GM21737 (cell line): ENCODE data around the gene RNASE4.
"Not testable (repeated sequence)": the region's sequence is repeated elsewhere in the genome, so short reads cannot be mapped to it uniquely, and the experiment has no call there.

ENCODE experiments used
- ATAC-seq: cut with Tn5 transposase; IDR thresholded peaks from one replicate; pipeline ENCODE4 v1.9.1; 2021; ENCODE audit warnings: mild to moderate bottlenecking, moderate library complexity; ENCODE audit not compliant: unreplicated experiment

RNASE4 gene

DNA sequence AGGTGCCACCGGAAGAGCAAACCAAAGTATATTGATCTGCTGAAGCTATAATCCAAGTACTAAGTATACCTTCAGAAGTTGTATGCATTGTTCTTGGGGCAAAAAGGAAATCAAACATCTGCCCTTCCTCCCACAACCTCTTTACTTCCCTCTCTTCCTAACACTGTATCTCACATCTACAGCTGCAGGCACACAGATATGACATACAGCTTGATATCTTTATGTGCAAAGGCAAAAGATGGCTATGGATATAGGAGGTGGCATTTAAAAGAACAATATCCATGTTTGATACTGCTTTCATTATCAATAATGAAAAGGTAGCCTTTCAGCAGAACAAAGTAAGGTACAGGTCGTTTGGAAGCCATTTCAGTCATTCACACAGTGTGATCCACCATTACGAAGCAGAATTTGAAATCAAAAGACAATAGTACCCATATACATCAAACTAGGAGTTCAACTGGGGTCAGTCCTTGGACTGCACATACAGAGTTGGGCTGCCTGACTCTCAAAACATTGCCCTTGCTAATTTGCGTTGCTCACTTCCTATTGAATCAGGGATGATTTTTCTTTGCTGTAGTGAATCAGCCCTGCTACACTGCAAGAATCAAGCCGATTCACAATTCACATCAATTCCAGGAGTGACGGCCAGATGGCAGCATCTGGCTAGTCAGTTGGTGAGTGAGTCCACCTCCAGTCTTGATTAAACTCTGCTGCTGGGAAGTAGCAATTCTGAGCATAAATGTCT, 13.1 kb downstream of the RNASE4 start:
- ATAC-seq: no peak

DNA sequence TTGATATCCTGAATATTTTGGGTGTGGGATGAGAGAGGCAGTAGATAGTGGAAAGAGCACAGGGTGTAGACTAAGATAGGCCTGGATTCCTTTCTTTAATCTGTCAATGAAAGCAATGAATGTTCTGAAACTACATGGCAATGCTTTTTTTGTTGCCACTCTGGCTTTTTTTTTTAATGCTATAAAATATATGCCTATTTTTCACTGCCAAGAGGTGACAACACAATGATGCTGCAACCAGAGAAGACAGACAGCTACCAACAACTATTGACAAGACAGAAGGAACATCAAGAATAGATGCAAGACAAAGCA, 13.6 kb downstream of the RNASE4 start:
- ATAC-seq: no peak

DNA sequence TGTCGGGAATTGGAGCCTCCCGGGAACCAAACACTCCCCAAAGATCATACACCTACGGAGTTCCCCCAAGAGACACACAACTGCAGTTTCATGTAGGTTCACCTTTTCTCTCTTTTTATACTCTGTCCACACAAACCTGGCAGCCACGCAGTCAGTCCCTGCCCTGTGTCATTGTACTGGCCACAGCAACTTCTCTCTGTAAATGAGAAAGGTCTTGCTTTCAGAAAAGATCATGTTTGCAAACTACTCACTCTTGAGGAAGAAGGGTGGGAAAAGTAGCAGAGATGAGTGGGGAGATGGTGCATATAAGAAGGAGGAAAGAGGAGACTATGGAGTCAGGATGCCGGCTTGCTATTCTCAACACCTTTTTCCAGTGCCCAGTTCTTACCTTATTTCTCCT, 14.6 kb downstream of the RNASE4 start:
- ATAC-seq: no peak

DNA sequence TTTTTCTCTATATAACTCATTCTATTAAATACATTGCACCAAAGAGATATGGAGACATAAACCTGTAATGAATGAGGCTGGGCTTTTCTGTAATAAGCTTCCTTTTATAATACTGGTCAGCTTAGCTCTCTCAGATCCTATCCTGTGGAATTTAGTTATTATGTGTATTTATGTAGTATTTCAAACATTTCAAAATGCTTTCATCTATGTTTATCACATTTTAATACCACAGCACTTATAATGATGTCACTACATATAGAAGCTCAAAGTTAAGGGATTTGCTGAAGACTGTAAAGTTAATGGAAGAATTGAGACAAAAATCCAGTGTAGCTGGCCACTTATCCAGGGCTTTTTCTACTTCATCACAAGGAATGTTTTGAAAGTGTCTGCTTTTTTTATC, 15.6 kb downstream of the RNASE4 start:
- no peak for ATAC-seq

DNA sequence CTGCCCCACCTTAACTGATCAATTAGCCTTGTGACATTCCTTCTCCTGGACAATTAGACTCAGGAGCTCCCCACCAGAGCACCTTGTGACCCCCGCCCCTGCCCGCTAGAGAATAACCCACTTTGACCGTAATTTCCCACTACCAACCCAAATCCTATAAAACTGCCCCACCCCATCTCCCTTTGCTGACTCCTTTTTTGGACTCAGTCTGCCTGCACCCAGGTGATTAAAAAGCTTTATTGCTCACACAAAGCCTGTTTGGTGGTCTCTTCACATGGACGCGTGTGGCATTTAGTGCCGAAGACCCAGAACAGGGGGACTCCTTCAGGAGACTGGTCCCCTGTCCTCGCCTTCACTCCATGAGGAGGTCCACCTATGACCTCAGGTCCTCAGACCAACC, 16.6 kb downstream of the RNASE4 start:
- not testable (repeated sequence) for ATAC-seq

DNA sequence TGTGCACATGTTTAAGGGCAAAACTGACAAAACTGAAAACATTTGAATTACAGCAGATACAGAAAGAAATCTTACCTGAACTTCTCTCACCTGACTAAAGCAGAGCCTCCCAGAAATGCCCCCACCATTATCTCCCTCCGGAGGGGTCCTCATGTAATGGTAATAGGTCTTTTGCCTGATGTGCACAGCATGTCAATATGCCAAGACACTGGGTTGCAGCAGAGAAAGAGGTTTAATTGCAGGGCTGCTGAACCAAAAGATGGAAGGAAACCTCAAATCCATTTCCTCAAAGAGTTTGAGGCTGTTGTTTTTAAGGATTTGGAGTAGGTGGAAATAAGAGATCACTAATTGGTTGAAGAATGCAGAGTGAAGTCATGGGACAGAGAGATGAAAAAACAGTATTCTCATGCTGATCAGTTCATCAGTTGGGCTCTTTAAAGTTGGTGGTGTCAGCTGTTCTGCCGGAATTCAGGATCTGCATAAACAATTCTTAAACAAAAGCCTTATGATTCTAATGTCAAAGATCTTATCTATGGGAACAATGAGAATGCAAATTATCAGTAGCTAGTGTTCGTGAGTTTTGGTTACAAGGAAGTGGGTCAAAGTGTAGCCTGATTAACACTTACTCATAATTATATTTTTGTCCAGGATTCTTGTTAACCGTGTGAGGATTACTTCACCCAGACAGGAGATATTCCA, 22.4 kb downstream of the RNASE4 start:
- no peak for ATAC-seq

DNA sequence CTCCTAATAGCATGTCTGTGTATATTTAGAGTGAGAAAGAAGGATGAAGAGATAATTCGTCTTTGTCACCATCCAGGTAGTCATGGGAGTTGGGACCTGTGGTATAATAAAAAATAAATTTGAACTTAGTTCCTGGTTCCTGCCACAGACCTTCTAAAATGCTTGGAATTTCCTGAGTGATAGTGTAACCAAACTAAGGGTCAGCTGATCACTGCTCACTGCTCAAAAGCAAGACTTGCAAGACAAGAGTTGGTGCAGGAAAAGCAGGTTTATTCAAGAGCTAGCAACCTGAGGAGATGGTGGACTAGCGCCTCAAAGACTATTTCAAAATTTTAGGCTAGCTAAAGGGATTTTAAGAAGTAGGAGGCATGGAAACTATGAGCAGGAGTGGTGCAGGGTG, 23.3 kb downstream of the RNASE4 start:
- no peak for ATAC-seq

DNA sequence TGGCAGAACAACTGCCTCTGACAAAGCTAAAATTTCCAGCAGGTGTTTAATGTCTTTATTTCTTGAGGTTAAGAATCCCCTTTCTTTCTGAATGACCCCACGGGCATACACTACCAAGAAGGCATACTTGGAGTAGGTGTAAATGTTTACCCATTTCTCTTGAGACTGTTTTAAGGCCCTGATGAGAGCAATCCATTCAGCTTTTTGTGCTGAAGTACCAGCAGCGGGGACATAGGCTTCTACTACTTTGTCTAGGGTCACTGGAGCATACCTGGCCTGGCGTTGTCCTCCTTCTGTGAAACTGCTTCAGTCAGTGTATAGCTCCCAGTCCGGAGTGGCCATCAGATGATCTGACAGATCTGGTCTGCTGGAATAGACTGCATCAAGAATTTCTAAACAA, 26.9 kb downstream of the RNASE4 start:
- ATAC-seq: no peak

DNA sequence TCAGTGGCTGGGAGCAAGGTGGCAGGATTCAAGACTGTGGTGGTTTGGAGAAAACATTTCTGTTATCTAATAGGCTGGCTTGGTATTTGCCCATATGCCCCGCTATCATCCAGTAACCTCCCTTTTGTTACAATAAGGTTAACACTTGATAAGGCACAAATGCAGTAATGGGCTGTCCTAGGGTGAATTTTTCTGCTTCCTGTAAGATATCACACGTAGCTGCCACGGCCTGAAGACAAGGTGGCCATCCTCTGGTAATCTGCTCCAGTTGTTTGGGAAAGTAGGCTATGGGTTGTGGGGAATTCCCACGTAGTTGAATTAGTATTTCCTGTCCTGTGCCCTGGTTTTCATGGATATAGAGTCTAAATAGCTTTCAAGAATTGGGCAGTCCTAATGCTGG, 27.3 kb downstream of the RNASE4 start:
- ATAC-seq: no peak

DNA sequence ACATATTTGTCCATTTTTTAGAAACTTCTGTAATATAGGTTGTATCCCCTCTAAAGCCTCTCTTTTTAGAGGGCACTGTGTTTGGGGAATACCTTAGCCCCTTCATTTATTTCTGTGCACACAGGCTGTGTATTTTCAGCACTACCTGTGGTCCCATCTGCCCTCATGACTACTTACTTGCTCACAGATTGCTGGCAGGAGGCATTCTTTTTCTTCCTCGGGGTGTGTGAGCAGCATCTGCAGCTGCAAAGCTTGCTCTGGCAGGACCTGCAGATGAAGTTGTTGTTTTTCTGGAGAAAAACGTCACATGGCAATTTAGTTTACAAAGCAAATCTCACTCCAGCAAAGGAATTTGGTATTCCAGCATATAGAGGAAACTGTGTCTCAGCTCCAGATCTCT, 28.5 kb downstream of the RNASE4 start:
- ATAC-seq: no peak

DNA sequence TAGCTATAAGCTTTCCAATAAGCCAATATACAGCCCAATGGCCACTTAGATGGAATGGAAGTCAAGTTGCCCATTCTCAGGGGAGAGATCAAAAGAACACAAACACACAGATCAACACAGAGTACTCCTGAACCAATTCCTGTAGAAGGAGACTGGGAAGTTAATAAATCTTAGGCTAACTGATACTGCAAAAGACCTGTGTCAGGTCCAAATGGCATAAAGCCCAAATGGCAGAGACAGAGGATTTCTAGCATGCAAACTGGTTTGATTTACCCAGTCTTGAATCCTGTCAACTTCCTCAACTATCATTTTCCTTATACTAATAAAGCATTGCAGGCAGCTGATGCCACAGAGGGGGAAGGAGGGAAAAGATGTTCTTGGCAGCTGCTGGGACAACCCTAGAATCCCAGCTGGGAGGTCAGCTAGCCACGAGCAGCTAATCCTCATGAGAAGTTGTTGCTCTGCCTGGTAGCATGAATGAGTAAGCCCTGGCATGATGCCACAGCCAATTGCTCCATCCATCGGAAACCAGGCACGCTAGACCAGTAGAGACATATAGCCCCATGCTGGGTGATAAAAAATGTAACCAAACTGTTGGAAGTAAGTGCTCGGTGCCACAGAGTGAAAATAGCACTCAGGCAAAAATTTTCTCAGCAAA, 30.4 kb downstream of the RNASE4 start:
- no peak for ATAC-seq

DNA sequence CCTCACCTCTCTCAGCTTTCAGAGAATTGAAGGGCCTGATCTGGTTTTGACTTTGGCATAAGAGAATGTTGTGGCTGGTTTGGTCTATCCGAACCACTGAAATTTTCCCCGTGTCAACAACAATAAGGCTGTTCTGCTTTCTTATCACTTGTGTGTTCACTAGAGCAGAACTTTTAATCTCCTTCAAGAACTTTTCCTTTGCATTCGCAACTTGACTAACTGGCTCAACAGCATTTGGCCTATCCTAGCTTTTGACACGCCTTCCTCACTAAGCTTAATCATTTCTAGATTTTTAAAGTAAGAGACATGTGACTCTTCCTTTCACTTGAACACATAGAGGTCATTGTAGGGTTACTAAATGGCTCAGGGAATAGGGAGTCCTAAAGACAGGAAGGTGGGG, 35.4 kb downstream of the RNASE4 start:
- no peak for ATAC-seq

DNA sequence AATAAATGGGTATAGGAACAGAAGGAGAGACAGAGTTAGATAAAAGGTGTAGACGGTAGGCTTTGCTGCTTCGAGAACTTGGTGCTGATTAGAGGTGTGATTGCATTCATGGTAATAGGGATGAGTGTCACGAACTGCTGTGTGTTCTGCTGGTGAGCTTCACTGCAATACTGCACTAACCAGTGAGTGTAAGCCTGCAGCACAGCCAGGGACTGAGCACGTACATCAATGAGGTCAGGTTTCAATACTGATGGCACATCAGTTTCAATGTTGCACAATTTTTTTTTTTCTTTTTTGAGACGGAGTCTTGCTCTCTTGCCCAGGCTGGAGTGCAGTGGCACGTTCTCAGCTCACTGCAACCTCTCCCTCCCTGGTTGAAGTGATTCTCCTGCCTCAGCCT, 36.4 kb downstream of the RNASE4 start:
- no peak for ATAC-seq

DNA sequence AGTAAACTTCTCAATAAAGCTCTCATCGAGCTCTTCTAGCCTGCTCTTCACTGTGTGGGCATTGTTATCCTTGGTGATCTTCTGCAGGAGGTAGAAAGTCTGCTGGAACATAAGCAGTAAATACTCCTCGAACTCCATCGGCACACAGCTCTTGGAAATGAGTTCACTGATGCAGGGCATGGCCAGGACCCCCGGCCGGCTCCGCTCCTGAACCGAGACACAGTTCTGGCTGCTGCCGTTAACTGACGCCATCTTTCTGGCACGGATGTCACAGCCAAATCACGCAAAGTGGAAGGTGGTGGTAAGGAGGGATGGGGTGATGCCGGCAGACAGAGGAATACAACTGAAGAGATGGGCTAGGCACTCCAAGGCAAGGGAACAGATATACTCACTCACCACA, 37.7 kb downstream of the RNASE4 start:
- no peak for ATAC-seq

DNA sequence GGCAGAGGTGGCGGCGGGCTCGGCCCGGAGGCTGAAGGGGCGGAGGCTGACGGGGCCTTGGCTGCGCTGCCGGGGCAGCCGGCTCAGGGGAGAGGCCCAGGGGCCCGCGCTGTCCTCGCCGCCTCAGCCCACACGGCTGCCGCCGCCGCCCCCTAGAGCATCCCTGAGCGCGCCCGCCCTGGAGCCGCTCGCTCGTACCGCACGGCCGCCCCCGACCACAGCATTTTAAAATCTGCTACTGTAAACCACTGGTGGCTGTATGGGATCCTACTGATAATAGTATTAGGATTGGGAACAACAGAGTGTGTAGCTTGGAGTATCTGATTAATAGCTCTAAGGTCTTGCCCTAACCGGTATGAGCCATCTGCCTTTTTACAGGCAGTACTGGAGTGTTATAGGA, 39.1 kb downstream of the RNASE4 start:
- ATAC-seq: no peak

DNA sequence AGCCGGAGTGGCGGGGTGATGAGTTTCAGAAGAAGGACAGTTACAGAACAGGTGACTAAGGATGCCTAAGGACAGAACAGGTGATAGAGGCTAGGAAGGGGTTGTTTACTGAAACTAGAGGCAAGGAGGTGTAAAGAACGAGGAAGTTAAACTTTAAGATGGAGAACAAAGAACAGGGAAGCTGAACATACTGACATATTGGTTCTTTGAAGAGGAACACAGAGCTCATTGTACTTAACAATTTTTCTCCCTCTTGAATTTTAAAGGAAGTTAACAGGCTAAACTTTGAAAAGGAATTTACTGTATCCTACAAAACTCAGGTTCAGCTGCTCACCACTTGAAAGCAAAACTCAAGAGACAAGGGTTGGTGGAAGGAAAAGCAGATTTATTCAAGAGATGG, 41.8 kb downstream of the RNASE4 start:
- not testable (repeated sequence) for ATAC-seq

DNA sequence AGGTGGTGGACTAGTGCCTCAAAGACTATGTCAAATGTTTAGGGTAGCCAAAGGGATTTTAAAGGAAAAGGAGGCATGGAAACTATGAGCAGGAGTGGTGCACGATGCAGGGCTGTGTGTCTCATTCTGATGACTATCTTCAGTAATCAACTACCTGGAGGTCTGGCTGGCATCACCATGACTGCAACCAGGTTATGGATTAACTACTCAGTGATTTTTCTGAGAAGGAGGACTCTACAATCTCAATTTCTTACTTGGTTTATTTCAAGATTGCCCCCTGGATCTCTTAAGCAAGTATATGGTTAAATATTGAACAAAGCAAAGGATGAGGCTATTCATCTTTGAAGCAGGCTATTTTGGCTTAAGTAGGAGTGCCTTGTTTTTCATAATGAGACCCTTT, 42.2 kb downstream of the RNASE4 start:
- no peak for ATAC-seq

DNA sequence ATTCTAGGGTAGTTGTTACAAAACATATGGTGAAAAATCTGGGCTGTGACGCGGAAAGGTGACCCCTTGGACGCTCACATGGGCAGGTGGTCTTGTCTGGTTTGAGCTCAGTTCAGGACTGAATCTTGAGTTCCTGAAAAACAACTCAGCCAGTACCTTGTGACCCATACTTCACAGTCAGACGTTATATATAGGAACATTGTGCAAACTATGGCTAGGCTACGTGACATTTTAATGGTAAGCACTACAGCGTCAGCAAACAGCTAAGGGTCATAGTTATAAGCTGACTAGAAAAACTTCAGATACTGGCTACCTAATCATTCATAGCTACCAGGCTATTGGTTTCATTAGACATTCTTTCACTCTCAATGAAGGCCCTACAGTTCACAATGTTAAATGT, 46.5 kb downstream of the RNASE4 start:
- no peak for ATAC-seq

DNA sequence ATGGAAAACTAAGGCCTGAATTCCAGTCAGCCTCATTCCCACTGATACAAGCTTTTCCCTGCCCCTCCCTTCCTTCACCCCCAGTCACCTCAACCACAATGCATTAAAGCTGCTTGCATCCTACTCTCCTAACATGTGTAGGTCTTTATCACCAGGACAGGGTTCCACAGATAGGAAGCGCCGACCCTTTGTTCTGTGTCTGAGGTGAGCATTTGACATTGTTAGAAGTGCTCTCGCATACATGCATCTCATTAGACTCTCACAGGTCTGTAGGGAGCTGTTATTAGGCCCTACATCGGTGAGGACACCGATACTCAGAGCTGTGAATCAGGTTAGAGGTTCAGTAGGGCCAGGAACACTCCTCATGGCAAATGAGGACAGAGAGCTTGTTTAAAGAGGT, 48.1 kb downstream of the RNASE4 start:
- no peak for ATAC-seq

DNA sequence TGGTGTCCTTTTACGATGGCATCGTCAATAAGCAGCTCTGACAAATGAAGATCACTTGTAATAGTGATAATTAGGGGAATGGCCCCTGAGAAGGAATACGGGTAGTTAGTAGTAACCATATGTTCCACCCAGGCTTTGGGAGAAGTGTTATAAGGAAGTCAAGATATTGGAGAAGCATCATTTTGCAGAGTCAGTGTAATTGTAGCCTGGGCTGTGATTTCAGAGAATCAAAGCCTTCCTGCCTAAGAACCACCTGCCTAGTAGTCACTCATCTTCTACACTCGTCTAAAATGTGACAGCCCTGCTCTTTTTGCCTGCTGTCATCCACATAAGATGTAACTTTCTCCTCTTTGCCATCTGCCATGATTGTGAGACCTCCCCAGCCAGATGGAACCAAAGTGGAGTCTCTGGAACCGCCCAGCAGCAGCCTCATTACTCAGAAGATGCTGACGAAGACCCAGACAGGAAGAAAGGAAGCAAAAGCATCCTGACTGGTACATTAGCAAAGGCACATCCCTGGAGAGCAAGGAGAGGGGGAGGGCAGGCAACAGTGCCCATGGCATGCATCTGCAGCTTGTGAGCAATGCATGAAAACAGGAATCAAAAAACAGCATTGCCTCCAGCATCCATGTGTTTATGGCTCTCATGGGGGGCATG, 48.7 kb downstream of the RNASE4 start:
- ATAC-seq: no peak

DNA sequence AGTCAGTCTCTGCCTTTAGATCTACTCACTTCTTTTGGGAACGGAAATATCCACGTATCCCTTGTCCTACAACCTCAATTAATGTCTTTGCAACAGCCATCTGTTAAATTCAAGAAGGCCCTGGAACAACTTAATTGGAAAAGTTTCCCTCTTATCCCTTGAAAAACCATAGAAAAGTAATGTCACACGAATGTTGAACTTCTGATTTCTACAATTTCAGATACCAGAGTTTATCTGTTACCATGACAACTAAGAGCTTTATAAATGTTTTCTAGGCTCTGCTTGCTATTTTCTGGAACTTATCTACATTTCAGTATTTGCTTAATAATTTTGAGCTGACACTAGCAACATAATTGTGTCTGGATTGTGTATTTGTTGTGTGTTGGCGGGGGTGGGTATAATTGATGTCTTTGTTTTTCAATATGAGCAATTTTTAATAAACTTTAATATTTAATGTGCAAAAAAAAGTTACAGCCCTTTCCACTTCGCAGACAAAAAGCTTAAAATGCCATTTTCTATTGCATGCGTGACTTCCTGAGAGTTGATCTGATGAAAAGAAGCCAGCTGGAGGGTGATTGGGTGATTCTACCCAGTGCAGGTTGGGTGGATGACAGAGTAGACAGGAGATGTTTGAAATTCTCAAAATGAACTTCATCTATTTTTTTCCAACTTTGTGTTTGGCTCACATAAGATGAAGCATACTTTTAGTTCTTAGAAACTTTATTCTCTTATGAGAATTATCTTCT, 49.5 kb downstream of the RNASE4 start:
- ATAC-seq: no peak
